HFF-Myc (cell line): Measurements from ENCODE around the gene PLCB1.
"Not testable (repeated sequence)": the region's sequence is repeated elsewhere in the genome, so short reads cannot be mapped to it uniquely, and the experiment has no call there.

Experiments used
- DNase-seq: peaks from one replicate; pipeline ENCODE4 v3.0.0-alpha.2; 2011; ENCODE audit warnings: low read depth; ENCODE audit errors: extremely low read depth
- H3K4me3 ChIP-seq: replicated peaks from 2 replicates; pipeline ENCODE4 v1.5.1; 2011; ENCODE audit warnings: low read depth, mild to moderate bottlenecking, control low read depth, low read length
- TF ChIP-seq, protein P1 (sequence below): IDR thresholded peaks from 2 replicates; pipeline ENCODE4 v1.5.1; 2012; ENCODE audit warnings: mild to moderate bottlenecking, low read depth, low read length, control low read depth; ENCODE audit errors: missing control alignments

PLCB1 gene

DNA sequence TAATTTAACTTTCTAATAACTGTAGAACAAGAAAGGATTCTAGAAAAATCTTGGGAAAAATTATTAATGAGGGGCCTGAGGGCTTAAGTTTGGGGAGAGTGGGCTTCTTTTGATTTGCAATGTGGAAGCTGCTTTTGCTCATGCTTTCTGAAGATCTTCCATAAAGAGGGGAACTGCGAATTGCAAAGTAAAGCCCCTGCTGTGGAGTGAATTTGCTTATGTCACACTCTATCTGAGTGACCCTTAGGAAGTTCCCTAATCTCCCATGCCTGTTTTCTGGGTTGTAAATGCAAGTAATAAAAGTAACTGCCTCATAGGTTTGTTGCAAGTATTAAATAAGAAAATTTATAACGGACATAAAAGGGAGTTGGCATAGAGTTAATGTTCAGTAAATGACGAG lies 301.2 kb downstream of the PLCB1 start:
- TF ChIP-seq, protein P1, sequence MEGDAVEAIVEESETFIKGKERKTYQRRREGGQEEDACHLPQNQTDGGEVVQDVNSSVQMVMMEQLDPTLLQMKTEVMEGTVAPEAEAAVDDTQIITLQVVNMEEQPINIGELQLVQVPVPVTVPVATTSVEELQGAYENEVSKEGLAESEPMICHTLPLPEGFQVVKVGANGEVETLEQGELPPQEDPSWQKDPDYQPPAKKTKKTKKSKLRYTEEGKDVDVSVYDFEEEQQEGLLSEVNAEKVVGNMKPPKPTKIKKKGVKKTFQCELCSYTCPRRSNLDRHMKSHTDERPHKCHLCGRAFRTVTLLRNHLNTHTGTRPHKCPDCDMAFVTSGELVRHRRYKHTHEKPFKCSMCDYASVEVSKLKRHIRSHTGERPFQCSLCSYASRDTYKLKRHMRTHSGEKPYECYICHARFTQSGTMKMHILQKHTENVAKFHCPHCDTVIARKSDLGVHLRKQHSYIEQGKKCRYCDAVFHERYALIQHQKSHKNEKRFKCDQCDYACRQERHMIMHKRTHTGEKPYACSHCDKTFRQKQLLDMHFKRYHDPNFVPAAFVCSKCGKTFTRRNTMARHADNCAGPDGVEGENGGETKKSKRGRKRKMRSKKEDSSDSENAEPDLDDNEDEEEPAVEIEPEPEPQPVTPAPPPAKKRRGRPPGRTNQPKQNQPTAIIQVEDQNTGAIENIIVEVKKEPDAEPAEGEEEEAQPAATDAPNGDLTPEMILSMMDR, result no peak
- no peak overlapping the region for H3K4me3 ChIP-seq
- no peak for DNase-seq

DNA sequence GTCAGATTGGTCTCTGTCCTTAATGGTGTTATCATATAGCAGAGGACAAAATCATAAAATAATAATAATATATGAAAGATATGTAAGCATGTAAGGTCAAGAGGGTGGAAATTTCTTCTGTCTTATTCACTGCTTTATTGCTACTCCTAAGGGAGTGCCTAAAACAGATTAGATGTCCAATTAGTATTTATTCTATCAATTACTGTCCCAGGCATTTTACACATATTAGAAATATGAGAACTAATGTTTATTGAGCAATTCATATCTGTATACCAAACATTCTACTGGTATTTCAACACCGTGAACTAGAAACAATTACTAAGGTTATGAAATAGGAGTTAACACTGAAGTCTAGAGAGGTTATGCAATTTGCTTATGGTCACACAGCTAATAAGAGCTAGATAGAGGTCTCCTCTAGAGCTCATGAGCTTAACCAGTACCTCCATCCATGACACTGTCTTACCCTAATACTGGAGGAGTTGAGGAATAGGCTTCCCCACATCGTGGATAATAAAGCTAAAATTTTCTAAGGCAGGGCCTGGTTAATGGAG lies 302.3 kb downstream of the PLCB1 start:
- TF ChIP-seq, protein P1, result no peak
- DNase-seq, result no peak
- no peak overlapping the region for H3K4me3 ChIP-seq

DNA sequence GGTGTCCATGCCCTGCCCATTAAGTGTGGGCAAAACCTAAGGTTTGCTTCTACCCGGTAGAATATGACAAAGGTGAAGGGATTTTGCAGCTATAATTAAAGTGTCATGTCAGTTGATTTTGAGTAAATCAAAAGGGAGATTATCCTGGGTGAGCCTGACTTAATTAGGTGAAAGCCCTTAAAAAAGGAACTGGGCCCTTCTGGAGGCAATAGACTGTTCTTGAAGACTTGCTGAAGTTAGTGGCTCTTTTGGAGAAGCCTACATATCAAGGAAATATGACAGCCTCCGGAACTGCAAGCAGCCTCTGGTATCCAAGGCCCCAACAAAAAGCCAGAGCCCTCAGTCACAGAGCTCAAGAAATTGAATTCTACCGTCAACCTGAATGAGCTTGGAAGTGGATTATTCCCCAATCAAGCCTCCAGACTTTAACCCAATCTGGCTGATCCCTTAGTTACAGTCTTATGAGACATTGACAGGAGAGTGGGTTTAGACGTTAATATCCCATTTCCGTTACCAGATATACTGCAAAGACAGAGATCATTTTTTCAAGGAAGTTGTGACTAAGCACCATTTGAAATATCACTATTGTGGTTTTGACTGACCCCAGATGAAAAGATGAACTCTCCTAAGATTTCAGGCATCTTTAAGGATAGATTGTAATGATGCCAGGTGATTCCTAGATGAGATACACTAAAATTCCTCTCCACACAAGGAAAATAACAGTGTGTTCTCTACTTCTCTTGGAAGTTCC lies 303.4 kb downstream of the PLCB1 start:
- no peak for DNase-seq
- TF ChIP-seq, protein P1, result no peak
- H3K4me3 ChIP-seq, result no peak overlapping the region

DNA sequence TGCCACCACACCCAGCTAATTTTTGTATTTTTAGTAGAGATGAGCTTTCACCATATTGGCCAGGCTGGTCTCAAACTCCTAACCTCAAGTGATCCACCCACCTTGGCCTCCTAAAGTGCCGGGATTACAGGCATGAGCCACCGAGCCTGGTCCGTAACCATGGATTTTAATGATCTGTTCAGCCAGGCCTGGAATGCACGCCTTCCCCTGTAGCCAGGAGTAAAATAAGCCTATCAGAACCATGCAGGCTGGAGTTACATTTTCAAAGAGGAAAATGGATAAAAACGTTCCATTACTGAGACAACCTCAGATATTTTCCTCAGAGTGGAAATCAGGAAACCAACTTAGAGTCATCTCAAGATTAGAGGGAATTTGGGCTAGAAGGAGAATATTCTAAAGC lies 304.9 kb downstream of the PLCB1 start:
- H3K4me3 ChIP-seq, DNase-seq: not testable (repeated sequence)

DNA sequence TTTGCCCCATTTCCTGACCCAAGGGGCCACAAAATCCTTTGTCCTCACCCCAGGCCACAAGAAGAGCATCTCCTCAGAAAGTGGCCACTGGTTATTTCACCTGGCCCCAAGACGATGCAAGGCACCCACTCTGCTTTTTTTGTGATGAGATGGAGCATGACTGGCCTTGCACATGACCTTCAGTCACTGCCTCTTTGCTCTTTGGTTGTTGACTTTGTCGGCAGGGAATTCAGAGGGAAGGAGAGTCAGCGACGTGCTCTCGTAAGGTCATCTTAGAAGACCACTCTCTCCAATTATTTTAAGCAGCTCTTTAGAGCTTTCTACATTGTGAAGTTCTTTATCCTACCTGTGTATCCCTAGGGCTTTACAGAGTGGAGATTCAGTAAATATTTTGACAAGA lies 306.7 kb downstream of the PLCB1 start:
- TF ChIP-seq, protein P1, result no peak
- no peak for DNase-seq
- no peak overlapping the region for H3K4me3 ChIP-seq

DNA sequence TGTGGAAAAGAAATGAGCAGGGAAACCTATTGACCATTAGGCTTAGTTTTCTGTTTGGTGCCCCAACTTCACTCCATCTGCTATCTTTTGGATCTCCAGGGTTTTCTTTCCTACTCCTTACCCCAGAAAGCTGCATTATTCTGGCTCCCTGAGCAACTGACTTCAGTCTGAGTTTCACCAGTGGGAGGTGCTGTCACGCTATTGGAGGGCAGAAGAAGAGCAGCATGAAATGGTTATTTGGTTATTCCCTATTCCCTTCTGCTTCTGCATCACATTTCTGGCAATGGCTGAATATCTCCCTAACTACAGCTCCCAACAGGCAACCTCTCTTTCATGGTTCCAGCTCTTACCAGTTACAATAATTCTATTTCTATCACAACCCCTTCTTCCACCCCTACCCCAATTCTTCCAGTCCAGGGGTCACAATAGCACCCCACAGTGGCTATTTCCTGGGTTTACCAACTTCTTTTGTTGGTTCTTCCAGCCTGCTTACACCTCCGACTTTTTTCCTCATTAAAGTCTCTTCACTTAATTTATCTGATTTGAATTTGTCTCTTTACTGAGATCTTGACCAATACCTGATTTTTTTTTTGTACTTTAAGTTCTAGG lies 311.5 kb downstream of the PLCB1 start:
- no peak for DNase-seq
- TF ChIP-seq, protein P1, result no peak
- no peak overlapping the region for H3K4me3 ChIP-seq

DNA sequence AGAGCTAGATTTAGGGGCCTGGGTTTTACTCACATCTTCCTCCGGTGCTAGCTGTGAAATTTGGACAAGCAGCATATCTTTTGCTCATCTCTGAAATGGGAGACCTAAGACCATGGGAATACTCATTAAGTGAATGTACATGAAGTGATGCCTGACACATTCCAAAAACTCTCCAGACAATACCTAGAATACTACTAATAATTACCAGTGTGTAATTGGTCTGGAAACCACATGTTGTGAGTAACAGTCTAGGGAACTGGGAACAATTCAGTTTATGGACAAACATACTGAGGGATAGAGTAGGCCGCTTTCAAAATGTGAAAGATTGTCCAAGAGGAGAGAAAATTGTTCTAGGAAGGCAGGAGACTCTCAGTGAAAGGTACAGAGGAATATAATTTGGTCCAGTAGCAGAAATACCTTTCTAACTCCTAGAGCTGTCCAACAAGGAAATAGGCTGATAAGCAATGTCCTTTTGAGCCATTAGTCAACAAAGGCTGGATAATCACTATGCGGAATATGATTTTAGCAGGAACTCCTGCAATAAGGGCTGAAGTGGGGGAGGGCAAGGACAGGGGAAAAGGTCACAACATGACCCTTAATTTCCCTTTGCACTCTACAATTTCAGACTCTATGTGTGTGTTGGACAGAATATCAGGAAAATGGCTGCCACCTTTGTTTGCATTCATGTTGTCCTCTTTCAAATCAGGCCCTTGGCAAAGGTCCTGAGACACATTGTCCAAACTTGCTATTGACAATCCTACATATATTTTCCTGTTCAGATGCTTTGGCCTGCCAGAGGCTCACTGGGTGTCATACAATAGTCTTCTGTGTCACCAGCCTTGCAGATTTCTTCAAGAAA lies 315.4 kb downstream of the PLCB1 start:
- no peak for DNase-seq
- TF ChIP-seq, protein P1, result no peak
- no peak overlapping the region for H3K4me3 ChIP-seq
